IMR-90 (cell line): ENCODE results near the gene ZNF575. TPM values are rescaled to one million over a fixed set of nuclear protein-coding genes. Genes with fewer than 3 reads are reported as not detected.

Experiments
- ATAC-seq: fragments of 200-7000 bp; cut with Tn5 transposase; 2 replicates; pipeline ENCODE4 v1.9.1; 2020; ENCODE audit warnings: low read depth, mild to moderate bottlenecking, moderate library complexity
- BruUV-seq: library from RNA; stranded (reverse); fragments of 400-500 nt; replicated peaks from 2 replicates; lab custom pipeline; 2021; lab: Mats Ljungman, UMichigan
- CTCF ChIA-PET: fragments of 300-600 bp; formaldehyde crosslinking; extraction: SDS; loops from one replicate; lab custom pipeline; 2021; ENCODE audit warnings: antibody characterized with exemption; lab: Yijun Ruan, JAX
- POLR2A ChIA-PET: fragments of 300-600 bp; sonication (Branson Sonifier 250); formaldehyde crosslinking; loops from one replicate; lab custom pipeline; 2022; ENCODE audit warnings: antibody characterized with exemption; ENCODE audit not compliant: unreplicated experiment; lab: Charles Lee
- DNase-seq: peaks from one replicate; pipeline ENCODE4 v3.0.0; 2013
- H2AFZ ChIP-seq: replicated peaks from 2 replicates; pipeline ENCODE3; 2013; ENCODE audit warnings: low read length, mild to moderate bottlenecking; ENCODE audit not compliant: poor library complexity
- H2AK5ac ChIP-seq: 2 replicates; pipeline ENCODE4 v1.6.1; 2013; ENCODE audit warnings: low read depth, low read length, inconsistent platforms
- H2AK9ac ChIP-seq: replicated peaks from 2 replicates; pipeline ENCODE3; 2013; ENCODE audit warnings: mild to moderate bottlenecking, low read depth, low read length, moderate library complexity; ENCODE audit not compliant: poor library complexity
- H2BK120ac ChIP-seq: 2 replicates; pipeline ENCODE4 v1.6.1; 2013; ENCODE audit warnings: low read depth, low read length, inconsistent platforms
- H2BK15ac ChIP-seq: 3 replicates; pipeline ENCODE4 v1.6.1; 2013; ENCODE audit warnings: low read depth, low read length, inconsistent platforms
- H2BK20ac ChIP-seq: 2 replicates; pipeline ENCODE4 v1.6.1; 2013; ENCODE audit warnings: low read depth, mild to moderate bottlenecking, inconsistent platforms, low read length, moderate library complexity
- H2BK5ac ChIP-seq: 2 replicates; pipeline ENCODE4 v1.6.1; 2013; ENCODE audit warnings: mild to moderate bottlenecking, low read depth, low read length, inconsistent platforms; ENCODE audit not compliant: poor library complexity, severe bottlenecking
- H3K14ac ChIP-seq: replicated peaks from 2 replicates; pipeline ENCODE4 v1.6.1; 2013; ENCODE audit warnings: low read depth, low read length, inconsistent platforms
- H3K18ac ChIP-seq: 2 replicates; pipeline ENCODE4 v1.6.1; 2013; ENCODE audit warnings: low read depth, low read length, control low read depth
- H3K23ac ChIP-seq: 2 replicates; pipeline ENCODE4 v1.6.1; 2013; ENCODE audit warnings: low read depth, low read length, inconsistent platforms
- H3K27ac ChIP-seq: 2 replicates; pipeline ENCODE4 v1.5.1; 2013; ENCODE audit warnings: mild to moderate bottlenecking, control low read depth, low read length; ENCODE audit not compliant: insufficient read depth
- H3K27me3 ChIP-seq: 2 replicates; pipeline ENCODE4 v1.6.1; 2013; ENCODE audit warnings: low read length; ENCODE audit not compliant: control insufficient read depth, insufficient read depth
- H3K36me3 ChIP-seq: 2 replicates; pipeline ENCODE4 v1.6.1; 2013; ENCODE audit warnings: low read length, mixed read lengths; ENCODE audit not compliant: control insufficient read depth, insufficient read depth
- H3K4ac ChIP-seq: 2 replicates; pipeline ENCODE4 v1.6.1; 2013; ENCODE audit warnings: low read depth, low read length, inconsistent platforms
- H3K4me1 ChIP-seq: 2 replicates; pipeline ENCODE4 v1.6.1; 2013; ENCODE audit warnings: low read length, mixed read lengths; ENCODE audit not compliant: control insufficient read depth, insufficient read depth
- H3K4me2 ChIP-seq: 2 replicates; pipeline ENCODE4 v1.6.1; 2013; ENCODE audit warnings: low read depth, mild to moderate bottlenecking, control low read depth, low read length, moderate library complexity
- H3K4me3 ChIP-seq: 2 replicates; pipeline ENCODE4 v1.5.1; 2013; ENCODE audit warnings: low read depth, mild to moderate bottlenecking, control low read depth, low read length, moderate library complexity; ENCODE audit not compliant: insufficient read depth
- H3K56ac ChIP-seq: 2 replicates; pipeline ENCODE4 v1.6.1; 2013; ENCODE audit warnings: low read length, inconsistent platforms; ENCODE audit not compliant: insufficient read depth; ENCODE audit errors: extremely low read depth
- H3K79me1 ChIP-seq, 2 experiments: 2 replicates each; pipeline ENCODE4 v1.6.1; 2013; ENCODE audit warnings: low read length in 2 of 2, inconsistent platforms in 1 of 2, low read depth in 1 of 2
- H3K9ac ChIP-seq: 2 replicates; pipeline ENCODE4 v1.6.1; 2013; ENCODE audit warnings: low read depth, low read length, control low read depth
- H3K9me1 ChIP-seq: 2 replicates; pipeline ENCODE4 v1.6.1; 2013; ENCODE audit warnings: low read length, inconsistent platforms; ENCODE audit not compliant: insufficient read depth
- H3K9me3 ChIP-seq: 2 replicates; pipeline ENCODE4 v1.6.1; 2013; ENCODE audit warnings: low read length; ENCODE audit not compliant: control insufficient read depth, insufficient read depth
- H4K20me1 ChIP-seq: 2 replicates; pipeline ENCODE4 v1.6.1; 2013; ENCODE audit warnings: low read length, inconsistent platforms; ENCODE audit not compliant: insufficient read depth
- H4K5ac ChIP-seq: 2 replicates; pipeline ENCODE4 v1.6.1; 2013; ENCODE audit warnings: mild to moderate bottlenecking, low read depth, low read length, control low read depth
- H4K8ac ChIP-seq, 2 experiments: 2 replicates each; pipeline ENCODE4 v1.6.1; 2013; ENCODE audit warnings: low read depth in 2 of 2, low read length in 2 of 2, control low read depth in 1 of 2, inconsistent platforms in 1 of 2
- H4K91ac ChIP-seq: 2 replicates; pipeline ENCODE4 v1.6.1; 2013; ENCODE audit warnings: low read depth, low read length, inconsistent platforms; ENCODE audit not compliant: insufficient read depth
- FOS ChIP-seq: fragments of 150-350 bp; IDR thresholded peaks from 2 replicates; pipeline ENCODE4 v1.6.1; 2016; ENCODE audit warnings: low read depth, low read length
- SMC3 ChIP-seq: fragments of 150-350 bp; IDR thresholded peaks from 2 replicates; pipeline ENCODE4 v1.6.1; 2016; ENCODE audit warnings: low read depth, mild to moderate bottlenecking, antibody characterized with exemption, low read length, moderate library complexity
- WGBS, 2 experiments: methylation state at CpG; one replicate each; pipeline versions ENCODE4 v1.1.5 to v1.1.7; 2013; ENCODE audit warnings: missing lambda C conversion rate in 2 of 2; ENCODE audit not compliant: insufficient read length in 1 of 2; ENCODE audit errors: extremely low coverage in 2 of 2; 5-methylcytosine and 5-hydroxymethylcytosine counted together
- dilution Hi-C: fragments of 300-500 bp; cut with HindIII; formaldehyde crosslinking; loops from one replicate; pipeline ENCODE4 v1.14.3; 2018; ENCODE audit warnings: low sequenced_read_pairs; ENCODE audit not compliant: unreplicated experiment
- in situ Hi-C: fragments of 300-500 bp; cut with MboI; formaldehyde crosslinking; loops from 3 replicates; pipeline ENCODE4 v1.14.3; 2019; ENCODE audit warnings: low sequenced_read_pairs, inconsistent platforms, mixed read lengths
- intact Hi-C: fragments of 100-400 bp; cut with micrococcal nuclease; formaldehyde crosslinking; loops from 2 replicates; pipeline ENCODE4 v1.10.0; 2022
- polyA plus RNA-seq, 3 experiments: library from polyadenylated mRNA; depleted of rRNA; stranded (reverse); fragments of >200 nt; gene quantifications; 2 replicates each; pipeline ENCODE4 v1.2.3, GENCODE V29; 2012; ENCODE audit warnings: low replicate concordance in 1 of 3
- total RNA-seq: library from RNA; depleted of rRNA; stranded (reverse); fragments of >200 nt; gene quantifications from 2 replicates; pipeline ENCODE4 v1.2.3, GENCODE V29; 2012
- TF ChIP-seq, protein P1 (sequence below): fragments of 150-350 bp; IDR thresholded peaks from 2 replicates; pipeline ENCODE4 v1.6.1; 2016; ENCODE audit warnings: low read depth, mild to moderate bottlenecking, low read length, moderate library complexity, borderline replicate concordance
- TF ChIP-seq, protein P2 (sequence below): fragments of 150-350 bp; IDR thresholded peaks from 2 replicates; pipeline ENCODE4 v1.6.1; 2017; ENCODE audit warnings: mild to moderate bottlenecking, antibody characterized with exemption, low read length, low read depth

Gene ZNF575
- total and polyA plus RNA-seq, 2 of the 4 experiments (the other 2 are of a cell fraction): 0.77 TPM; not detected in 1

DNA sequence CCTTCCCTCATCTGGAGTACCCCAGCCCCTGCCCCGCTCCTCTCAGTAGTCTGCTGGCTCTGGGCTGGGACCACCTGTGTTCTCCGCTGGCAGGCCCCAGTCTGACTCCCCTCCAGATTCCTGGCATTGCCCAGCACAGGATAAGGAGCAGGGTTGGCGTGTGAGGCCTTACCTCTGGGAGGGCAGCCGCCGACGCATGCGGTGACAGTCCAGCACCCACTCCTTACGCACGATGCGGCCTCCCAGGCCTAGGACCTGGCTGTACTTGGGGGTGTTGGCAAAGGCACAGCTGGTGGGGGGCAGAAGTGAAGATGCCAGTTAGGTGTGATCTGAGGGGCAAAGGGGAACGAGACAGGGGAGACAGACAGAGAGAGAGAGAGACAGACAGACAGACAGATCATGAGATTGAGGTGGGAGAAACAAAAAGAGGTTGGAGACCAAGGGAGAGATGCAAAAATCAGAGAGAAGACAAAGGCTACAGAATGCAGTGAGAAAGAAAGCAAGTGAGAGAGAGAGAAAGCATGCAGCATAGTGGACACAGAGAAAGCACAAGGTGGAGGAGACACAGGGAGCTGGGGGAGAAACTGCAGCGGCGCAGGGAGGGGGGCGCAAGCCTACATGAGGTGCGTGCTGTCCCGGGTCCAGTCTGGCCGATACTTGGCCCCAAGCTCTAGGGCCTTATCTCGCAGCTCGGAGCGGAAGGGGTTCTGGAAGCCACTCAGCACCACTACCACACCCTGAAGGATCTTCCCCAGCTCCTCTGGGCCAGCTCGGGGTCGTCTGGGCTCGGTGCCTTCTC is 18.6 kb downstream of the ZNF575 start (continued):
- TF ChIP-seq FOS: no peak

DNA sequence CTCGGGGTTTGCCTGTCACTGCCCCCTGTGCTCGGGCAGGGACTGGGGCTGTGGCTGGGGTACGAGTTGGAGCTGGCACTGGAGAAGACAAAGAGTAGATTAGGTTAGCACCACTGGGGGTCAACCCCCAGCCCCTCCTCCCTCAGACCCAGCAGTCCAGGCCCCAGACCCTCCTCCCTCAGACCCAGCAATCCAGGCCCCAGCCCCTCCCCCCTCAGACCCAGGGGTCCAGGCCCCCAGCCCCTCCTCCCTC is 19.1 kb downstream of the ZNF575 start:
- Histone ChIP-seq H3K4ac (no peak overlapping the region), H3K36me3 (peaks cover 31% of the 10 kb centered on the region), H4K8ac (no peak overlapping the region), H2AFZ (no peak overlapping the region), H4K91ac (no peak overlapping the region), H3K9ac (no peak overlapping the region), H3K27ac (no peak overlapping the region), H4K20me1 (no peaks in the 10 kb centered on the region), H3K79me1 (peaks cover 7 to 9% of the 10 kb centered on the region in 2 experiments; a peak in 3 of 4 replicates), H3K4me2 (no peak overlapping the region), H2BK15ac (no peak overlapping the region), H3K4me3 (no peak overlapping the region), H2AK5ac (no peak overlapping the region), H3K23ac (no peak overlapping the region), H3K9me3 (no peaks in the 10 kb centered on the region), H2BK120ac (no peak overlapping the region), H3K4me1 (no peaks in the 10 kb centered on the region), H3K27me3 (no peaks in the 10 kb centered on the region), H2AK9ac (no peak overlapping the region), H3K56ac (no peak overlapping the region), H3K9me1 (no peaks in the 10 kb centered on the region), H2BK20ac (no peak overlapping the region), H4K5ac (no peak overlapping the region), H3K14ac (no peak overlapping the region), H3K18ac (no peak overlapping the region), H2BK5ac (no peak overlapping the region)
- BruUV-seq: no TSS peak
- in situ Hi-C loops (loop anchor here (5.0 kb wide), 1 partner anchor 100 kb away; no protein-coding TSS in a partner anchor), intact Hi-C loops (no loop called here), dilution Hi-C loops (no loop called here)
- ChIA-PET POLR2A (no interaction called here), CTCF (no interaction called here)
- DNase-seq: no peak
- no CpG with 5 or more reads among the region's 3 CpGs for WGBS, 2 experiments
- TF ChIP-seq, protein P1, sequence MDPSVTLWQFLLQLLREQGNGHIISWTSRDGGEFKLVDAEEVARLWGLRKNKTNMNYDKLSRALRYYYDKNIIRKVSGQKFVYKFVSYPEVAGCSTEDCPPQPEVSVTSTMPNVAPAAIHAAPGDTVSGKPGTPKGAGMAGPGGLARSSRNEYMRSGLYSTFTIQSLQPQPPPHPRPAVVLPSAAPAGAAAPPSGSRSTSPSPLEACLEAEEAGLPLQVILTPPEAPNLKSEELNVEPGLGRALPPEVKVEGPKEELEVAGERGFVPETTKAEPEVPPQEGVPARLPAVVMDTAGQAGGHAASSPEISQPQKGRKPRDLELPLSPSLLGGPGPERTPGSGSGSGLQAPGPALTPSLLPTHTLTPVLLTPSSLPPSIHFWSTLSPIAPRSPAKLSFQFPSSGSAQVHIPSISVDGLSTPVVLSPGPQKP: no peak
- TF ChIP-seq, protein P2, sequence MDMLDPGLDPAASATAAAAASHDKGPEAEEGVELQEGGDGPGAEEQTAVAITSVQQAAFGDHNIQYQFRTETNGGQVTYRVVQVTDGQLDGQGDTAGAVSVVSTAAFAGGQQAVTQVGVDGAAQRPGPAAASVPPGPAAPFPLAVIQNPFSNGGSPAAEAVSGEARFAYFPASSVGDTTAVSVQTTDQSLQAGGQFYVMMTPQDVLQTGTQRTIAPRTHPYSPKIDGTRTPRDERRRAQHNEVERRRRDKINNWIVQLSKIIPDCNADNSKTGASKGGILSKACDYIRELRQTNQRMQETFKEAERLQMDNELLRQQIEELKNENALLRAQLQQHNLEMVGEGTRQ: no peak
- TF ChIP-seq SMC3: no peak
- ATAC-seq: no peak
